HG03280 (cell line): ENCODE results near the gene GNPAT.

Experiments used
- ATAC-seq: cut with Tn5 transposase; IDR thresholded peaks from one replicate; pipeline ENCODE4 v1.9.1; 2021; ENCODE audit warnings: mild to moderate bottlenecking, moderate library complexity; ENCODE audit not compliant: unreplicated experiment

Gene GNPAT

DNA sequence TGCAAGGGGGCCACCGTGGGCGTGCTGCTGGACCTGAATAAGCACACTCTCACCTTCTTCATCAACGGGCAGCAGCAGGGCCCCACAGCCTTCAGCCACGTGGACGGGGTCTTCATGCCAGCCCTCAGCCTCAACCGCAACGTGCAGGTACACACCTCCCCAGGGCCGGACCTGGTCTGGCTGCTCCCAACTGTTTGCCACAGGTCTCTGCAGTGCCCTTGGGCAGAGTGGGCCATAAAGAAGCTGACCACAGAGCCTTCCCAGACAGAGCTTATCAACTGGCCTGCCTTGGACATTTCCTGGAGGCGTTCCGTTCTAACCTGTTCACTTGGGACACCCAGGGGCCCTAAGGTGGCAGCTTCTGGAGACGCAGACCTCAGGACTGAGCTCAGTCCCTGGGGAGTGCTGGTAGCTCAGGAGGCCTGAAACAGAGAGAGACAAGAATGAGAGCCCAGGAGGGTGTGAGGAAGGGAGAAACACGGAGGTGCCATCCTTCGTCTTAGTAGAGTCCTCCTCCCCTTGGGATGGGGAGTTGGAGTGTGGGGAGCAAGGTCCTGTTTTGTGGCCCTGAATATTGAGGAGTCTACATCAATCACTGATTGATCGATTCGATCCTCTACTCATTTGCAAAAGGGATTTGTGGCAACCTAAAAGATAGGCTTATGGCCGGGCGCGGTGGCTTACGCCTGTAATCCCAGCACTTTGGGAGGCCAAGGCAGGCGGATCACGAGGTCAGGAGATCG lies 27.0 kb upstream of the GNPAT start:
- ATAC-seq = no peak

DNA sequence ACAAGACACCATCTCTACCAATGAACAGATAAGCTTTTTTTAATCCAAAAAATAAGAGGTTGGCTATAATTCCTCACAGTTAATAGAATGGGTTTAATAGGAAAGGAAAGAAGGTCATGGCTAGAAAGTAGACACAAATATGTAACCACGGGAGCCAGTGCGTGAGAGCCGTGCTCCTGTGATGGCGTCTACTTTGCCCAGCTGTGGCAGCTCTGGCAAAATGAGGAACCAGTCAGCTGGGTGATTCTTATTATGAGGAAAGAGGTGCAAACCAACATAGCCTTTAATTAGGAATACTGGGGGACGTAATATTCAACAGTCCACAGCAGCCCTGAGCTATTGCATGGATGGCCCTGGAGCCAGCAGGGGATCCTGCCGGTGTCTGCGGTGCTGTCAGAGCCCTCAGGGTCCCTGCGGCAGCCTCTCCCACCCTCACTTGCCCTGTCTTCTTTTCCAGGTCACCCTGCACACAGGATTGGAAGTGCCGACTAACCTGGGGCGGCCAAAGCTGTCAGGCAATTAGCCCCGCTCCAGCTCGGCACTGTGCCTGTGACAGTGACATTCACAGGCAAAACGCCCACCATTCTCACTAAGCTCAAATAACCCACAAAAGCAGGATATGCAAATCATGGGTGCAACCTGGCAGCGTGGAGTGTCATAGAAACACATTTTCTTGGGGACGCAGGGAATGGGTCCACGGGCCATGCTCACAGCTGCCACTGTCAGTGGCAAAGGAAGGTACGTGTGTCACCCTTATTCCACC lies 25.9 kb upstream of the GNPAT start:
- peak; percentile 30 for ATAC-seq

DNA sequence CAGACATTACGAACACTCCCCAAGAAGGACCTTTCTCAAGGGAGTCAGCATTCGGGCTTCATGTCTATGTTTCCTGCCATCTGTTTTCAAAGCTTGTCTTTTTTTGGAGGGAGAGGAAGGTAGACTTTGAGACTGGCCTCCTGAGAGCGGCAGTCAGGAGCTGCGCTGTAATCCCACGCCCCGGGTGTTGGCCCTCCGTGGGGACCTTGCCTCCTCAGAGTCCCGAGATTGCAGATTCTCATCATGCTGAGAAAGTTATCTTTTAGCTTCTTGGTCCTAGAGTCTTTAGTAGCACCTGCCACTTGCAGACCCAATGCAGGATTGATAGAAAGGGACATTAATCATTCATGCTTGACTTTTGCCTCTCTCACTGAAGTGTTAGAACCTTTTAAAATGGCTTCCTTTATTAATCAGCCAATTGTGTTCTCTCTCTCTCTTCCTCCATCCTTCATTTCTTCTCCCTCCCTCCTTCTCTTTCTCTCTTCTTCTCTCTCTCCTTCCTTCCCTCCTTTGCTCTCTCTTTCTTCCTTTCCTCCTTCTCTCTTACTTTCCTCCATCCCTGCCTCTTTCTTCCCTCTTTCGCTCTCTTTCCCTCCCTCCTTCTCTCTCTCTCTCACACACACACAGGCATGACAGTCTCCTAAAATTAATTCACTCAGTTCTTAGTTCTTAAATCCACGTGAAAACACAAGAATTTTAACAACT lies 25.2 kb upstream of the GNPAT start:
- peak; percentile 4 for ATAC-seq

DNA sequence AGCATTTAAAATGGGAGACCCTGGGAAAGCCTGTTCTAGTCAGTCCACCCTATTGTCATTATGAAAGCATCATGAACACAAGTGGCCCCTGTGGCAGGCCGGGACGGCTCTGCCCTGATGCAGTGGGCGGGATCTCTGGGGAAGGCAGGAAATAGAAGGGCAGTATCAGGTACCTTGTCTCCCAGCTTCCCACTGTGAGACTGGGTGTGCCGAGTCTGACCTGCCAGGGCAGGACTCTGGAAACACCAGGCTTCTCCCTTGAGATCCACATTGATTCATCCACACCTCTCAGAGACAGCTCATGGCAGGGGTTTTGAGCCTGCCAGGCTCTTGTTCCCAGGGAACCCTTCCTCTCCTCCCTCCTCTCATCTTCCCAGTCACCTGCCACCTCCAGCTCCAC lies 24.5 kb upstream of the GNPAT start:
- ATAC-seq = no peak

DNA sequence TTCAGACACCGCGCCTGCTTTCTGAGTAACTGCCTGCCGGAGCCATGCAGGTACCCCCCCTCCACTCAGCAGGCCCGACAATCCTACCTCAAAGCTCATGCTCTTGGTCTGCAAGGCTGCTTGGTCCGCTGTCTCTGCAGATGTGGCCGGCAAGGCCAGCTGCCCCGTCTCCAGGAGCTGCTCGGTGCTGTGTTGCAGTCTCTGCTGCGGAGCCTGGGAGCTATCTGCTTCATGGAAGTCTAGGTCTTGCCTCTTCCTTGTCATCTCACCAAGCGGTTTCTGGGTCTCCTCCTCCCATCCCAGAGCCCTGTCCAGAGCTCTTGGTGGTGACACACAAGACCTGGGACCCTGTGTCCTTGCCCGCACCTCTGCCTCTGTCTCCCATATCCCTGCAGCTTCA lies 24.0 kb upstream of the GNPAT start:
- ATAC-seq = no peak

DNA sequence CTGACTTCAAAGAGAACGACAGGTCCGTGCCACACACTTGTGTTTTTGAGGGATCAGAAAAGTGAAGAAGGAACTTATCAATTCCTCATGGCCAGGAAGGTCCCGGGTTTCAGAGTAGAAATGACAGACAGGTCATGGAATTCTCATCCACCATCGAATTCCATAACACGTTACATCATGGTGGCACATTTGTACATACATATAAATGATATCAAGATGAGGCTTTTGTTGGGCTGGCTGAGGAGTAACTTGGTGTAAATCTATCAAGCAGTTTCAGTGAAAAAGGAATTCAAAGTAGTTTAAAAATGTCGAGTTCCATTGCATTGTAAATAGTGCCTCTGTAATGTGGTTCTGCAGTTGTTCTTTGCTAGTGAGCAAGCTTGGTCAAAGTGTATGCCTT lies 22.9 kb upstream of the GNPAT start:
- no peak for ATAC-seq

DNA sequence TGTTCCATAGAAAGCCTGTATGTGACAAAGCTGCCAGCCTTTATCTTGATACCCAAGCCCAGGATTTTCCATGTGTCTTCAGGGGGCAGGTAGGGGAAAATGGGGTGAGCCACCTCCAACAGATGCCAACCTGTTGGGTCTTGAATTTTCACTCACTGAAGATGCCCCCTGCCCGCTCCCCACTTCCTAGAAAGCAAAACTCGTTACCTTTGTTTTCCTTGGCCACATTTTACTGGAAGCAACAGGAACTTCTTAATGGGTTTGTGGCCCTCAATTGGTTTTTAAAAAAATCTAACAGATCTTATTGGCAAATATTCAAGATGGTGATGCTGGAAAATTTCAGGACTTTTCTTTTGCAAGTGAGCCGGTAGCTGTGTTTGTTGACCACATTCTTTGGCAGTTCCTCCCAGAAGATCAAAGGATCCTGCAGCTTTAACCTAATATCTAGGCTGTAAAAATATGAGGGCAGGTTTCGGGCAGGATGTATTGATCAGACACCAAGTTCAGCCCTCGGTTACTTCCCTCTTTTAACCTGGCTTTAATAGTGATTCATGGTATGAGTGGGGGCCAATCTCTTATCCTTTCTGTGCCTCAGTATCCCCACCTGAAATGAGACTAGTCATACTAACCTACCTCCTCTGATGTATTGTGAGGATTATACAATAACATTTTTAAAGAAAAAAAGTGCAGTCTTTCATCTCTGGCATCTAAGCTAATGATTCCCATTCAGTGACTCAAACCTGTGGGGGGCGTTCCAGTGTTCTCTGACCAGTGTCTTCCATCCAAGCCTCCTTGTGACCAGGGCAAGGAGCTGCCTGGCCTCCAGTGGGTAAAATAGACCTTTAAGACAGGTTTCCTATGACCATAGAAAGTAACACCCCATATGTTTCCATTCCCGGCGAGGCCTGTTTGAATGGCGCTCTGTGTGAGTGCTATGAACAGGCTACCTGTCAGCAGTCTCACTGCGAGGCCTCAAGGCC lies 21.3 kb upstream of the GNPAT start:
- ATAC-seq = no peak

DNA sequence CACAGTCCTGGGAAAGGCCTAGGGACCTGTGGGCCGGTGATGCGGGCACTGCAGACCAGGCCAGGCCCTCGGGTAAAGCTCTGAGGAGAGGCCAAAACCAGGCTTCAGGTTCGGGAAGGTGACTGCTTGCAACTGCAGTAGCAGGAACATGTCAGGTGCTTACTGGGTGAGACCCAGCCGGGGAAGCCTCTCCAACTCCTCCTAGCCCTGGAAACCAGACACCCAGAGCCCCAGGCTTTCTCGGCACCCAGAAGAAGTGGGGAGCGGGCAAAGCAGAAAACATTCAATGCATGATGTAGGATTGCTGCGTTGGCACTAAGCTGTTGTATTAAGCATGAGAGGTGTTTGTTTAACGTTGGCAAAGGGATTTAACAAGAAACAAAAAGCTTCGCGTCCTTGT lies 20.2 kb upstream of the GNPAT start:
- ATAC-seq = no peak

DNA sequence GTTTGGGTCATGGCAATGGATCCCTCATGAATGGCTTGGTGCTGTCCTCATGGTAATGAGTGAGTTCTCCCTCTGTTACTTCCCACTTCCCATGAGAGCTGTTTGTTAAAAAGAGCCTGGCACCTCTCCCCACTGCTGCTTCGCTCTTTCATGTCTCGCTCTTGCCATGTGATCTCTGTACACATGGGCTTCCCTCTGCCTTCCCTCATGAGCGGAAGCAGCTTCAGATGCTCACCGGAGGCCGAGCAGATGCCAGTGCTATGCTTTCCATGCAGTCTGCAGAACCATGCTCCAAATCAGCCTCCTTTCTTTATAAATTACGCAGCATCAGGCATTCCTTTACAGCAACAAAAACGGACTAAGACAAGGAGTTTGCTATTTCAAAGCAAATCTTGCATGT lies 14.9 kb upstream of the GNPAT start:
- no peak for ATAC-seq

DNA sequence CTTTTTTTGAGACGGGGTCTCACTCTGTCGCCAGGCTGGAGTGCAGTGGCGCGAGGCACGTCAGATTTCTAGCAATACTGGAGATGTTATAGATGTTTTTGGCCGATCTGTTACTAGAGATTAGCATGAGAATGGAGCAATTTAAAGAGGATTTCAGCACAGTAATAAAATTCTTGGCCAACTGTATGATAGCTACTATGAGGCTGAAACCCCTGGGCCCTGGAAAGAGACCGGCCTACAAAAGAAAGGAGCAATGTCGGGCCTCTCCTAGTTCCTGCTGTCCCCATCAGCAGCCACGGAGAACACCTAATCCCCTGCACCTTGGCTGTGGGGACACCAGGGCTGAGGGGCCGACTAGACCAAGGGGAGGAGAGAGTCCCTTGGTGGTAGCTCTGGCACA lies 9.5 kb upstream of the GNPAT start:
- ATAC-seq = no peak

DNA sequence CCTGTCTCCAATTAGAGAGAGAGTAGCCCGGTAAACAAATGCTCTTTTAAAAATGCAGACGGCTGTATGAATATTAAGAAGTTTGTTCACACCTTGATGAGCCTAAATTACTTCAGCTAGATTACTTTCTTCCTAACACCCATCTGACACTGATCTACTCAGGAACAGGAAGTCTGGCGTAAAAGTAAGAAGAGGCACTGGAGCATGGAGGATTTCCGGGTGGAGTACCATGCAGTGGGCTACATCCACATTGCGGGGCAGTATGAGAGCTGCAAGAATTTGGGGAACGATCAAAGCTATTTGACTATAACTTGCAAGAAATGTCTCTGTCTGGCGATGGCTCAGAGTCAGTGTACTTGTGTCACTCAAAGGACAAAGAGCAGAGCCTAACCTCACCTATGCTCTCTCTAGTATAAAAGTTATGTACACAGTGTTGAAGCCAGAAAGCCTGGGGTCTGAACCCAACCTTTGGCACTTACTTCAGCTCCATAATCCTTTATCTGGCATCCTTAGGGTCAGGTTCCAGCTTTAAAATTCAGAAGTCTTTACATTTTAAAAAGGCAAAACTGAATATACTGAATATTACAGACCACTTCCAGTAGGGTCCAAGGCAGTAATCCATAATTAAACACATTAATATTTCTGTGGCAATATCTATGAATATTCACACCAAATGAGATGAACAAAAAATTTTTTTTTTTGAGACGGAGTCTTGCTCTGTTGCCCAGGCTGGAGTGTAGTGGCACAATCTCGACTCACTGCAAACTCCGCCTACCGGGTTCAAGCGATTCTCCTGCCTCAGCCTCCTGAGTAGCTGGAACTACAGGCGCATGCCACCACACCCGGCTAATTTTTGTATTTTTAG lies 7.9 kb upstream of the GNPAT start:
- ATAC-seq = no peak

DNA sequence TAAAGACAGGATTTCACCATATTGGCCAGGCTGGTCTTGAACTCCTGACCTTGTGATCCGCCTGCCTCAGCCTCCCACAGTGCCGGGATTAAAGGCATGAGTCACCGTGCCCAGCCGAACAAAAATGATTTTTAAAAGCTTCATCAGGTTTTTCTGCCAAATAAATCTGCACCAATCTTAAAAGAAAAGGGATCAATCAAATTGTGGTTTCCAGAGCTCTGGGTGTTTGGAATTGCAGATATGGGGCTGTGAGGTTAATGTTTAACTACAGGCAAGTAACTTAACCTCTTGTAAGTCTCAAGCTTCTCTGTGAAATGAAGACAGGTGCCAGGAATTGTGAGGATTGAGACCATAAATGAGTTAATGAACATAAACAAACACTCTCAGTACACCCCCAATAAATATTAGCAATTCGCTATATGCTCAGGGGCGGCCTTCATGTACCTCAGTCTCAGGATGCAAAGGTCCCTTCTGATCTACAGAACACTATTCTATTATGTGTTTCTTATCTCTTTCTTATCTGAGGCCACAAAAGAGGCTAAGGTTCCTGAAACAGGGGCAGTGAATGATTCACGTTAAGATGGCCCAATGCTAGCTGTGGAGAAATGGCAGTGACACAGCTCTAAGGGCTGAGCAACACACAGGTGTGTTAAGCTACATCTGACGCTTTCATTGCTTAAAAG lies 7.1 kb upstream of the GNPAT start:
- no peak for ATAC-seq

DNA sequence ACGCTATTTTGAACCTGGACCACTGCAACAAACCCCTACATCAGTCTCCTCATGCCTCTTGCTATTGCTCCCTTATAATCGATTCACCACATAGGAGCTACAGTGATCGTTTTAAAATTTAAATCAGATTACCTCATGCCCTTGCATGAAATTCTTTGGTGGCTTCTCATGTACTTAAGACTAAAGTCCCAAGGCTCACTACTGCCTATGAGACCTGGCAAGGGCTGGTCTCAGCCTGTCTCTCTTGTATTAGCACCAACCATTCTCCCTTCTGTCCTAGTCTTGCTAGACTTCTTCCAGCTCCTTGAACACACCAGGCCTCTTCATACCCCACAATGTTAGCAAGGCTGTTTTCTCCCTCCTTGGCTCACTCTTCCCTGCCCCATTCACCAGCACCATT lies 6.5 kb upstream of the GNPAT start:
- ATAC-seq = no peak

DNA sequence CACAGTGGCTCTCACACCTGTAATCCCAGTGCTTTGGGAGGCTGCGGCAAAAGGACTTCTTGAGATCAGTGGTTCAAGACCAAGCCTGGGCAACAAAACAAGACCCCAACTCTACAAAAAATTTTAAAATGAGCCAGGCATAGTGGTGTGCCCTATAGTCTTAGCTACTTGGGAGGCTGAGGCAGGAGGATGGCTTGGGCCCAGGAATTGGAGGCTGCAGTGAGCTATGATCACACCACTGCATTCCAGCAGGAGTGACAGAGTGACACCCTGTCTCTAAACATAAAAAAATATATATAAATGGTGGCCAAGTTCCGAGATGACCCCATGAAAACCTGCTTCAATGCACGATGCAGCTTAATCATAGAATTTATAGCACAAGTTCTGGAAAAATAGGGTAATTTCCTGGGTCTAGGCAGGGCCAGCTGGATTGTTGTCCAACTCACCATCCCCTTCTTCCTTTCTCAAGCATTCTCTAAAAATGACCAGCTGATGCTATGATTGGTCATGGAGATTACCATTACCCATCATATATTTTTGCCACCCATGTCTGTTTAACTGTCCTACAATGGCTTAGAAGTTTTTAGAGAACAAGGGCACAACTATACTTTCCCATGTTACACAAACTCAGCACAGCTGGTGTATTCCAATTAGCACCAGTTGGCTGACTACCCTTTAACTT lies 5.3 kb upstream of the GNPAT start:
- no peak for ATAC-seq

DNA sequence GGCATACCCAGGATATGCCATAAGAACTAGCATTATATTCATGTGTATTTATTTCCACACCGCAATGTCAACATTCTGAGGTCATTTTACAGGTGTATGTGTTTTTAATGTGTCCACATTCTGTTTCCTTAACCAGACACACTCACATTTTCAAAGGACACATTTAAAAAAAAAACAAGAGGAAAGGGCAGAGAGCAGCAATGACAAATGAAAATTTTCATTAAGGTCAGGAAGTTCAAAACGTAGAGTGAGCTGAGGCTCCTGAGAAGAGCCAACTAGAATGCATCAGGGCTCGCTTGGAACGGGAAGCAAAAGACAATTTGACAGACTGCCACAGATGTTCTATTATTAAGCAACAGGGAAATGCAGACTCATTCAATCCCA lies 4.8 kb upstream of the GNPAT start:
- no peak for ATAC-seq

DNA sequence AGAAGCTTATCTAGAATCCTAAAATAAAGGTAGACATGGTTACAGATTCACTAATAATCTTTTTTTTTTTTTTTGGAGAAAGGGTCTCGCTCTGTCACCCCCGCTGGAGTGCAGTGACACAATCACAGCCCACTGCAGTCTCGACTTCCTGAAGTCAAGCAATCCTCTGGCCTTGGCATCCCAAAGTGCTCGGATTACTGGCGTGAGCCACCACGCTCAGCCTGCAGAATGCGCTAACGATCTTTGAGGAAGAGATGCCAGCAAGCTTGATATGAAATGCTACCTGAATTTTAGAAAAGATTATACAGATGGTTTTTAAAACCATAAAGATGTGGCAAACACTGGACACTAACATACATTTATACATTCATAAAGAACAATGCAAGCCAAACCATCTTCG lies 4.1 kb upstream of the GNPAT start:
- ATAC-seq = no peak

DNA sequence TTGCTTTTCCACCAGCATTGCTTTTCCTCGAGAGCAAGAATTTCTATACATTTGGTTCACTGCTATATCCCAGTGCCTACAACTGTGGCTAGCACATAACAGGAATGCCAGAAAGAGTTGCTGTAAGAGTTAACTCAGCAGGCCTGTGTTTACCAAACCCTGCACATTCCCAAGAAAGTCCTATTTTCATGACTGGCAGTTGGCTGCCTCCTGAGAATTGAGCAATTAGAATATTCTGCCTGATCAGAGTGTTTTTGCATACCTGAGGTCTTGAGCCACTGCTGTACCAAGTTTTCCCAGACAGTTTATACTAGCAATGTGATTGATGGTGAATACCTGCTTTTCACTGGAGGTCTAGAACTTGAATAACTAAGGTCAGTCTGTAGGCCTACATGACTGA lies 2.7 kb upstream of the GNPAT start:
- ATAC-seq = no peak

DNA sequence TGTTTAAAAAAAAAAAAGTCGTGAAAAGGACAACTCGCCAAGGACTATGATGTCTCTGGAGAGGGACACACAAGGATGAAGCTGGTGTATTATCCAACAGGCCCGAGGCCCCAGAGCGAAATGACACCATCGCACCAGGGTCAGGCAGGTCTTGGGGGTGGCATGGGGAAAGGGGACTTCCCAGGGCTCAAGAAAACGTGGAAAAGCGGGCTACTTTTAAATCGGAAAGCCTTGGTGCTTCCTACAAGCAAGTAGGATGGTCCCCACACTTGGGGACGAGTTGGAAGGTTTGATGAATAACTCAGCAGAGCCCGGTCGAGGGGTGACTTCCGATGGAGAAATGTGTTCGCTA lies 505 bp upstream of the GNPAT start:
- no peak for ATAC-seq

DNA sequence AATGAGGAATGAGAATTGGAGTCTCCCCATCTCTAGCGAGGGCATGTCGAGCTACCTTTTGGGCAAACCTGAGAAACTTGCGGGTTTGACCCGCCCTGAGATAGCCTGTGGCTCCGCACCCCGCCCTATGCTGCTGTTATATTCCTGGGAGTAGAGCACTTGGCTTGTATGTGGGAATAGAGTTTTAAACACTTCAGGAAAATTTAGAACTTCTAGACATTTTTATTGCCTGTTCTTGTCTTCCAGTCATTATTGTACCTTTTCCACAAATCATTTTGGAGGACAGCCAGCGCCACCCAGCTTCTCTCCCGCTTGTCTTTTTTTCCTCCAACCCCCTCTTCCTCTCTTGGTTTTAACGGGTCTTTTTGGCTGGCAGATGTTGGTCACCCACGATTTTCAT lies 738 bp downstream of the GNPAT start:
- ATAC-seq = no peak
